Kidney glomerular epithelial cell (primary cell): Measurements from ENCODE around the gene LGALS9B.
"Not testable (repeated sequence)": the region's sequence is repeated elsewhere in the genome, so short reads cannot be mapped to it uniquely, and the experiment has no call there.

Source experiments
- DNase-seq: peaks from one replicate; lab custom pipeline; 2025; lab: John Stamatoyannopoulos, UW

LGALS9B gene

DNA sequence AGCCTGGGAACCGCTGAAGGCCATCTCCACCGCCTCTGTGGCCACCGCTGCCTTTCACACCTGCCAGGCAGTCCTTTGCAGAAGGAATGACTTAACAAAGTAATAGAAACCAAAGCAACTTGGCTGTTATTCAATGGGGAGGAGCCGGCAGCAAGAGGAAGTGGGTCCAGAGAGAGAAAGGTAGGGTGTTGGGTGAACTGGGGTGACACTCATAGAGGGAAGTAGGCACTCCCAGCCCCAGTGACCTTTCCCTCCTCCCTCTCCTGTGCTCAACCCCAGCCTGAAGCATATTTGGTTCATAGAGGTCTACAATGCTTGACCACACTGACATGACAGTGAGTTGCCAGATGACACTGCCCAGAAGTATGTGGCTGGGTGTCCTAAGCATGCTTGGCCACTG lies at the start of gene LGALS9B:
Gene LGALS9B (minus strand): TSS at position 93 of the 400 bp plus-strand sequence. CDS start 69 bp downstream, at position 24.
- DNase-seq = not testable (repeated sequence)

DNA sequence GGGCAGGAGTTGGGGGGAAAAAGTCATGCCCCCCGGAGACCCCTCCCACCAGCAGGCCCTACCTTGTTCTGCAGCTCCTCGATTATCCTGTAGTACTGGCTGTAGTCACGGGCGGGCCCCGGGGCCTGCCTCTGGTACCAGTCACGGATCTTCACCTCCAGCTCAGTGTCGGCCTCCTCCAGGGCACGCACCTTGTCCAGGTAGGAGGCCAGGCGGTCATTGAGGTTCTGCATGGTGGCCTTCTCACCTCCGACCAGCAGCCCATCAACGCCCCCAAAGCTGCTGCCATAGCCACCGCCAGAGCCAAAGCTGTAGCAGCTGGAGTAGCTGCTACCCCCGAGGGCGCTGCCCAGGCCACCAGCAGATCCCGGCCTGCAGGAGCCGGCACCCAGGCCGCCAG lies 49.6 kb upstream of the LGALS9B start:
- not testable (repeated sequence) for DNase-seq

DNA sequence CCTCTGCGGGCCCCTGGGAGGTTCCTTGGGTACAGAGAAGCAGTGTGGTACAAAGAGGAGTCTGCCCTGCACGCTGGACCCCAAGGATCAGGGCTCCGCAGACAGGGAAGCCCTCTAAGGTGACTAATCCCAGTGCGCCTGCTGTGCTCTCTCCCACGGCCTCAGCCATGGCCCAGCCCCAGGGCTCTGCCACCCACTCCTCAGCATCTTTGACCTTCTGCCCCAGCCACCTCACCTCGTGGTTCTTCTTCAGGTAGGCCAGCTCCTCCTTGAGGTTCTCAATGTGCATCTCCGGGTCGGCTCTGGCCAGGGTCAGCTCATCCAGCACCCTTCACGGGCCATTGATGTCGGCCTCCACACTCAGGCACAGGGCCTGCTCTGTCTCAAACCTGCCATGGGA lies 47.8 kb upstream of the LGALS9B start:
- DNase-seq = not testable (repeated sequence)

DNA sequence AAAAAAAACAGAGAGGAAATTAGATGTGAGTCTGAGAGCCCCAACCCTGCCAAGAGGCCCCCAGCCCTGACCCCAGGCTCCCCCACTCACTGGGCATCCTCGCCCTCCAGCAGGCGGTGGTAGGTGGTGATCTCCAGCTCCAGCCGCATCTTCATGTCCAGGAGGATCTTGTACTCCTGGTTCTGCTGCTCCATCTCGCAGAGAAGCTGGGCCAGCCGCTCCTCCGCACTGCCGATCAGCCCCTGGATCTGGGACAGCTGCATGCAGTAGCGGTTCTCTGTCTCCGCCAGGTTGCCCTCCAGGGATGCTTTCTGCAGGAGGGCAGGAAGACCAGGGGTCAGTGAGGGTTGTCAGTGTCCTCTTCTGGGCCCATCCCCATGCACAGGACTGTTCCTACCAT lies 46.2 kb upstream of the LGALS9B start:
- not testable (repeated sequence) for DNase-seq

DNA sequence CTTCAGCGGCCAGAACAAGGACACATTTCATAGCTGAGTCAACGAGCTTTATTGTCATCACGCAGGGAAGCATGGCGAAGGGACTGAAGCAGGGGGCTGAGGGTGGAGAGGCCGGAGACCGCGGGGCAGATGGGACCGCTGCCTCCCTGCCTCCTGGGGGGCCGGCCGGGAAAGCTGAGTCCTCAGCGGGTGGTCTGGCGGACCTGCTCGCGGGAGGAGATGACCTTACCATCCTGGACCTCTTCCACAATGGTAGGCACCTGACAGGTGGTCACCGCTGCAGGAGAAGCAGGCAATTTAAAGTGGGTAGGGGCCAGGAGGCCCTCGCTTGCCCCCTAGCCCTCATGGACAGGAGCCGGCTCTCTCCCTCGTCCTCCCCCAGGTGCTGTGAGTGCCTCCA lies 45.0 kb upstream of the LGALS9B start:
- DNase-seq = not testable (repeated sequence)

DNA sequence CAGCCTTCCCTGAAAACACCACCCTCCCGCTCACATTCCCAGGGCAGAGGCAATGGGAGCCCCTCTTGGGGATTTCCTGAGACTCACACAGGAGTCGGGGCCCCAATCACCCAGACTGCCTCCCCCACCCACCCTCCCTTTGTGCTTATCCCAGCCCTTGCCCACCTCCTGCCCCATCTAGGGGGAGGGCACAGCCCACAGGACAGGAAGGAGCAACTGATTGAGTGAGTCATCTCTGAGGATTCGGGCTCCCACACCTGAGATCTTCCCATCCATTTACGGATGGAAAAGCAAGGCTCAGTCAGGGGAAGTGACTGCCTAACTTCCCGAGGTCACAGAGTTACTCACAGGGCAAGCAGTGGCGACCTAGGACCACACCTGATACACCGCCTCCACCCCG lies 44.4 kb upstream of the LGALS9B start:
- not testable (repeated sequence) for DNase-seq

DNA sequence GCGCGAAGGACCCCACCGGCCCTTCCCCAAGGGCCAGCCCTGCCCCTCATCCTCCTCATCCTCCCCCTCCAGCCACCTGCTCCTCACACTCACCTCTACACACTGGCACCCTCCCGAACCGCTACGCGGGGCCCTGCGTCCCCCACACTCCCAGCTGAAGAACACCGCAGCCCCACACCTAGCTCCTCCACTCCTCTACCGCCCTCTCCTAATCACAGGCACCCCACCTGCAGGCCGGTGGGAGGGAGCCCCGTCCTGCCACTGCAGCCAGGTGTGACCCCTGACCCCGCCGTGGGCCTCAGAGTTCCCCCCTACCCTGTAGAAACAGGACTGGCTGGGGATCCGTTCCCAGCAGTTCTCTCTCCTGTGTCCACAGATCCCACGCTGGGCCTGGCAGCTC lies 38.0 kb upstream of the LGALS9B start:
- not testable (repeated sequence) for DNase-seq

DNA sequence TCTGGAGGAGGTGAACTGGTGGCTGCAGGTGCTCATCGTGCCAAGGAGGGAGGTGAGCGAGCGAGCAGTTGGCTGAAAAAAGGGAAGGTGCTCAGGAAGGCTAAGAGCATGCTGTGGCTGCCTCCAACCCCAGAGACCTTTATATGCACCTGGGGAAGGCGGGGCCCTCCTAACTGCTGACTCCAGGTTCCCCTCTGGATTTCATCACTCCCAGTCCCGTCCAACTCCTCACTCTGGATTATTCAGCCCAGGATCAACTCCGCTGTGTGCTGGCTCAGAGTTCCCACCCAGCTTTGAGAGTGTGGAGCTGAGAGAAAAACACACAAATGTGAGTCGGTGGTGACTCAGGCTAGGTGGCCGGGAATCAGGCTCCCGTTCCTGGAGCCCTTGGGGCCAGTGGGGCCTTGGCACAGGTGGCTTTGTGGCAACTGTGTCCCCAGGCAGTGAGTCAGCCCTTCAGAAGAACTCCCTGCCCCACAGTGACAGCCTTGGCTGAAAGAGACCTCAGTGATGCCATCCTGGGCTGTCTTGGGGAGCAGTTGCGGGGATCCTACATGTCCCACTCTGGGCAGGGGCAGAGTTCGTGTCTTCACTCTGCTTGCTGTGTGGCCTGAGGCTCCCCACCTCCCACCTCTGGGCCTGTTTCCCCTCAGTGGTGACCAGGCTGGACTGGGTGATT lies 37.2 kb upstream of the LGALS9B start:
- DNase-seq = not testable (repeated sequence)

DNA sequence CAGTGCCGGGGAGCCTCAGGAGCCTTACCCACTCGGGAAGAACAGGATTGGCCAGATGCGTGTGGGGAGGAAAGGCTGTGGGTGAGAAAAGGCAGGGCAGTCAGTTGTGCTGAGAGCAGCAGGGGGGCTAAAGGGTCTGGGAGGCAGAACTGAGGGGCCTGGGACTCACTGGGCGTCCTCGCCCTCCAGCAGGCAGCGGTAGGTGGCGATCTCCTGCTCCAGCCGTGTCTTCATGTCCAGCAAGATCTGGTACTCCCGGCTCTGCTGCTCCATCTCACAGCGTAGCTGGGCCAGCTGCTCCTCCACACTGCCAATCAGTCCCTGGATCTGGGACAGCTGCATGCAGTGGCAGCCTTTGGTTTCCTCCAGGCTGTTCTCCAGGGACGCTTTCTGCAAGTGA lies 34.6 kb upstream of the LGALS9B start:
- DNase-seq = not testable (repeated sequence)

DNA sequence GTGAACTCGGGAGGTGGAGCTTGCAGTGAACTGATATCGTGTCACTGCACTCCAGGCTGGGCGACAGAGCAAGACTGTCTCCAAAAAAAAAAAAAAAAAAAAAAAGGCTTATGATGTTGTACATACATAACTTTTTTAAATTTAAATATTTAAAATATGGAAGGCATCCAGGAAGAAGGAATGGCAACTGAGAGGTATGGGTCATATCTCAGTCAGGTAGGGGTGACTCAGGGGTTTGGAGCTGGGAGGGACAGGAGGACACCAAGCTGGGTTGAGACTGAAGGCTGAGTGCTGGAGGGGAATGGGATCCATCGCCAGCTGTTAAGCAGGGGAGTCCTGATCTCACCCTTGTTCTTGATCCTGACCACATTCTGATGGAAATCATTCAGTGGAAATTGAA lies 33.0 kb upstream of the LGALS9B start:
- DNase-seq = not testable (repeated sequence)

DNA sequence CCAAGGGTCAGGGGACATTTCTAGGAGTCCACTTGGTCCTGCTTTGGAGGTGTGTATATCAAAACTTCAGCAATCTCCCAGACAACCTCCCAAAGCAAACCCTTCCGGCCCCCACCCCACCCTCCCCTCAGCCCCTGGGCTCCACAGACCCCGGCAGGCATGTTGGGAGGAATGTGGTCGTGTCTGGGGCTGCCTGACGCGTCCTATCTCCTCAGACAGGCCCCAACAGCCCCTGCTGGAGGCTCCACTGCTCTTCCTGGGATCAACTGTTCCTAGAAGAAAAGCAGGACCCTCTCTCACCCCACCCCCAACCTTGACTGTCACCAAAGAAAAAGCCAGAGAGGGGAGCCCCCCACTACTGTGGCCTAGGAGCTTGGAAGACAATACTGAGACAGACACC lies 28.1 kb upstream of the LGALS9B start:
- not testable (repeated sequence) for DNase-seq

DNA sequence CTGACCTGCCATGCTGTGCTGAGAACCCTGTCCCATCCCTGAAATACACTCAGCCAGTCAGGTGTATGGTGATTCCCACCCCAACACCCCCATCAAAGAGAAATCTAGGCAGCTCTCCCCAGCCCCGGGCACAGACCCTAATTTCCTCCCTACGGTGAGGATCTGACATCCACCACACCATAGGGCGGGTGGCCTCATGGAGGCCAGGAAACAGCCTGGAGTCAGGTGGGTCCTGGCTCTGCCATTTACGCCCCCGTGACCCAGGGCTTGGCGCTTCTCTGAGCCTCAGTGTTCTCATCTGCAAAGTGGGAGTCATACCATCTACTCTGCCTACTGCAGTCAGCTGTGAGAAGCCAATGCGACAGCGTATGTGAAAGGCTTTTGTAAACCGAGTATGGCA lies 27.4 kb upstream of the LGALS9B start:
- not testable (repeated sequence) for DNase-seq

DNA sequence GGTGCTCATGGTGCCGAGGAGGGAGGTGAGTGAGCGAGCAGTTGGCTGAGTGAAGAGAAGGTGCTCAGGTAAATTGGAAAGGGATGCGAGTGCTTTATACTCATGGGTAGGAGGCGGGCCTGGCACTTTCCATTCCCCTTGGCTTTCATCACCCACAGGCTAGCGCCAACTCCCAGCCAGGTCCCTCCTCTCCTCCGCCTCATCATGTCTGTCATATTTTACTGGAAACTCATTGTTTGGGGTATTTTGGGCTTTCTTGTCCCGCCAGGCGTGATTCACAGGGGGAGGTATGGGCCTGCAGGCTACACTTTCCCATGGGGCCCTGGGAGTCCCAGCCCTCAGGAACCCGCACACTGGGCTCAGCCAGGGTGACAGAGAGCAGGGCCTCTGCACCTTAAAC lies 26.8 kb upstream of the LGALS9B start:
- not testable (repeated sequence) for DNase-seq

DNA sequence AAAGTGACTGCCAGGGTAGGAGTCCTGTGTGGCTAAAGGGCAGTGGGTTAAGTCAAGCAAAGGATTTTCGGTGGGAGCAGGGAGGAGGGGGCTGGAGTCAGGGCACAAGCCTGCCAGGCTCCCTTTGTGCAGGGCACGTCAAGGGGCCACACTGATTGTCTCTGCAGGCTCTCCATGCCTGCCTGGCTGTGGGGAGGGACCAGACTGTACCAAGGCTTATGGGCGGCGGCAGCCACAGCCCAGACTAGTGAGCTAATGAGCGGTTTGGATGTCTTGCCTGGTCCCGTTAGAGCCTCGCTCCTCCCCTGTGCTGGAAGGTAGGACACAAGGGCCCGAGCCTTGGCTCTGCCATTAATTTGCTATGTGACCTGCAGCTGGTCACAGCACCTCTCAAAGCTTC lies 25.6 kb upstream of the LGALS9B start:
- not testable (repeated sequence) for DNase-seq

DNA sequence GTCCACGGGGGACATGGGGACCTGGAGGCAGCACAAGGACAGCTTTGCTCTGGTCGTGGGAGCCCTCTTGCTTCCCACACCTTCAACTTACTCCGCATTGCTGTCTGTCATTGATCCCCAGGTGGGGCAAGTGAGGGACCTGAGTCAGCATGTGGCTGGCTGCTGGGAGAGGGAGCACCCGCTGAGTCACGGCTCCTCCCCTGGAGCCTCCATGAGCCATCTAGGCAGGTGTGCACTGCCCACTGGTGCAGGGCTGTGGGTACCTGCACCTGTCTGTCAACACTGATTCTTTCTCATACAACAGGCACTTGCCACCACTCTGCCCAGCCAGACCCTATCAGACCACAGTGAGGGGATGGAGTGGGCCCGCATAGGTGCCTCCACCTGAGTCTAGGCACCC lies 24.8 kb upstream of the LGALS9B start:
- not testable (repeated sequence) for DNase-seq

DNA sequence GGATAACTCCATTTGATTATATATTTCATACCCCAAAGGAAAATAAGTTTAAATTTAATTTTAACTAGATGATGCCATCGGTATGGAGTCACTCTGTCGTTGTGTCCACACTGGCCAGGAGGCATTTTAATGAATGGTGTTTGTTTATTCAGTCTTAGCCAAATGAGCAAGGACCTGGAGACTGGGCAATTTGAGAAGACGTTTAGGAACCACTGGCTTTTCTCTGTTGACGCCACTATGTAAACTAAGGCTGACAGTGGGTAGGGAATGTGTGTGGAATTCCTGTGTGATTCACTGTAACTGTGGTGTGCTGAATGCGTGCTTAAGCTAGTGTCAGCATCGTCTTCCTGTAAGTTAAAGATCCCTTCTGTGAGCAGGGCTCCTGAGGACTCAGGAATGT lies 17.6 kb upstream of the LGALS9B start:
- DNase-seq = not testable (repeated sequence)

DNA sequence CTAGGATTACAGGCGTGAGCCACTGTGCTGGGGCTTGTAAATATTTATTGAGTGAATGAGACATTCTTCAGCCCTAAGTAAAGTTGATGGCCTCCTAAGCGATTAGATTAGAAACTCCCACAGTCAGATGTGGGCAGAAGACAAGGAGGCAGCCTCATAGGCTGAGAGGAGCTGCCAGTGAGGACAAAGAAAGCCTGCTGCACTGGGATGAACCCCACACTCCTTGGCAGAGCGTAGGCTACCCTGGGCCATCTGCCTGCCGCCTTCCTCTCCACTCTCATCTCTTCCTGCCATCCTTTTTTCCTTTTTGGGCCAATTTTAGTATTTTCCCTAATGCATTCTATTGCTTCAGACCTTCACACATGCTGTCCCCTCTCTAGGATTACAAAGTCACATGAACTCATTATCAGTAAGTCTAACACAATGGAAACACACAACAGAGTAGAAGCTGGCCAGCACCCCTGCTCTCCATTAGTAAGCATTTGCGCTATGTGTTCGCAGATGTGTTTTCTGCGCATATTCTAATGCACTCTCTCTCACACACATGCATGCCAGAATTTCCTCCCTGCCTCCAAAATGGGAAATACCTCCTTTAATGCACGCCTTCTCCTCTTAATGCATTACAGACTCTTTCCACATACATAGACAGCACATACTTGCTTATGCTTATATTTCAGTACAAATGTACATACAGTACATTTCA lies 12.7 kb upstream of the LGALS9B start:
- DNase-seq = not testable (repeated sequence)

DNA sequence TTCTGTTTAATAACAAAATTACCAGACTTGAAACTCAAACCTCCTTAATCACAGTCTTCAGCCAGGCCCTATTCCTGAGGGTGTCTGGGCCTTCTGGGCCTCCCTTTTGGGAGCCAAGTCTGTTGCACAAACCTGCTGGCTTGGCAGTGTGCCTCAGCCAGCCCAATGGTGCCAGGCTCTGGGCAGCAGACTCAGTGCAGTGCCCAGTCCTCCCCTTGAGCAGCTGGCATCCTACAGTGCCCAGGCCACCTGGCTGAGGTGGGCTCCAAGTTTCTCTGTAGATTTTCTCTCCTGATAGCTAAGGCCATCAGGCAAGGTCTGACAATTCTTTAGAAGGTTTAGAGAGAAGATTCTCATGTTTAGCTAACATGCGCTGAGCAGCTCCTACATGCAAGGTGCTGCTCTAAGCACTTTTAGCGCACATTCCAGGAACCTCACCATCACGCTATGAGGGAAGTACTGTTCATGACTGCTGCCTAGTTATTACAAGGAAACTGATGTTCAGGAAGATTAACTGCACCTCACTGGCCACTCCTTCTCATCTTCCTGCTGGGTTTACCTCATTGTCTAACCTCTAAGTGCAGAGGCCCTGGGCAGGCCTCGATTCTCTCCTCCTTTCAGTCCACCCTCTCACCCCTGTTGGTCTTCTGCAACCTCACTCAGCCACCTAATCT lies 10.2 kb upstream of the LGALS9B start:
- not testable (repeated sequence) for DNase-seq

DNA sequence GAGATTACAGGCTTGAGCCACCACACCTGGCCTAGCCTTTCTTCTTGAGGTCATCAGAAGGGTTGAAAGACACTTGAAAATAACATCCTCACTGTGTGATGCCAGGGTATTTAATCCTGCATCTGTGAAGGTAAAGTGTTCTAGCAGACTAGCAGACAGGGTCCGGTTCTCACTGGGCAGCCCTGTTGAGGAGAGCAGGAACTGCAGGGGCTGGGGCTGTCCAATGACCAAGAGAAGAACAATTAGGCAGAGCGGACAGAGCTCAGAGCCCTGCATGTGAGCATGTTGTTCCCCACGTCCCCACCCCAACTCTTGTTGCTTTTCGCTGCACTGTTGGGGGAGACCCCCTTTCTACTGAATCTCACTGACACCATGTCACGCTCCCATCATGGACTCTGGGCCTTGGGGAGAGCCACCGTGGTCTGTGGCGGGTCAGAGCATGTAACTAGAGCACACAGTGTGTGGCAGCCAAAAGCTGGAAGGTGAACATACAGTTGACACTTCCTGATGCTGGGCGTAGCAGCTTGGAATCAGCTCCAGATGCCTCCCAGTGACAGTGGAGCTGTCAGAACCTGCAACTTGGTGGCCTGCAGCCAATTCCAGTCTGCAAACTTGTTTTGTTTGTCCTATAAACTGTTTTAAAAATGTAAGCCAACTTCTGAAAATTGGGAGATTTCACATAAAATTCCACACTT lies 7.9 kb upstream of the LGALS9B start:
- not testable (repeated sequence) for DNase-seq

DNA sequence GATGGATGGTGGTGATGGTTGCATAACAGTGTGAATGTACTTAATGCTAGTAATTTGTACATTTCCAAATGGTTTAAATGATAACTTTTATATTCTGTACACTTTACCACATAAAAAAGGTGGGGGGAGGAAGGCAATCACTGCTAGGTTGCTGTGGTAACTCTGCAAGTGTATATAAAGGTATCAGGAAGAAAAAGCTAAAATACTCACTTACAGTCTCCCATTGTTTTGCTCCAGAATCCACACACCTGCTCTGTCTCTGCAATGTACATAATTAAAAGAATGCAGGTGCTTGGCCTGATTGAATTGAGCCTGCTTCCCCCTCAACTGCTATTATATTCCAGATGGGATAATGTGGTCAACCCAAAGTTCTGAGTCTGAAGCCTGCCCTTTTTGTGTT lies 6.7 kb upstream of the LGALS9B start:
- not testable (repeated sequence) for DNase-seq

DNA sequence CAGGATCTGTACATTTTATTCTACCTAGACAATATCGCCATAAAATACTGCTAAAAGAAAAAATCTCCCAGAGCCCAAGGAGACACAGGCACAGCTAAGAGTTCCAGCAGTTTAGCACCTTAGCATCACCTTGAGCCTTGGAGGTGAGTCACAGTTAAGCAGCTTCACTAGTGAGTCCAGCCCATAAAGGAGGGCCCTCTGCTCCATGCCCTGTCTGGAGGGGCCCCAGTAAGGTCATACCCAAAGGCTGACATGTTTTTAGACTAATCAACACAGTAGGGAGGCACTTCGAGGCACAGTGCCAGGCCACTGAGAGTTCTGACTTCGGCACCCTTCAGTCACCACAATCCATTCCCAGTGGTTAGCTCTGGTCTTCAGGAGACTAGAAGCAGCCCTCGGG lies 2.6 kb upstream of the LGALS9B start:
- DNase-seq = not testable (repeated sequence)

DNA sequence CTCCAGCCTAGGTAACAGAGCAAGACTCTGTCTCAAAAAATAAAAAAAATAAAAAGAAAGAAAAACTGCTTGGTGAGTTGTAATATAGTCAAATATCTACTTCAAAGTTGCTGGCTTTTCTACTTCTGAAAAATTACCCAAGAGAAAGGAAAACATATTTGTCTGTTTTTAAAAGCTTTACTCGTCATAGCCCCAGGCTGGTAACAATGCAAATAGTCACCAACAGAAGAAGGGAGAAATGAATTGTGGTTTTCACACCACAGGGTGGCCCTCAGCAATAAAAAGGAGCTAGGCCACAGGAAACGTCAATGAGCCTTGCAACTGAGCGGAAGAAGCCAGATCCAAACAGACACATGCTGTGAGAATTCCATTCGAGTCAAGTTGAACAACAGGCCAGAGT lies 1.8 kb upstream of the LGALS9B start:
- DNase-seq = not testable (repeated sequence)
